ENCODE measurements around the gene SLC9A9. TPM values are rescaled to one million over a fixed set of nuclear protein-coding genes. Genes with fewer than 3 reads are reported as not detected.
"Not testable (repeated sequence)": the region's sequence is repeated elsewhere in the genome, so short reads cannot be mapped to it uniquely, and the experiment has no call there.

Gene SLC9A9
- total and polyA plus RNA-seq, 2 donors (not counting 1 experiment from before 2014, with no cell fraction given), result 14.3 to 74.0 TPM

GRCh38 chr3:143881095-143881494 is 32.8 kb upstream of the SLC9A9 start:
- Histone ChIP-seq H3K9ac (ENCODE audit: insufficient read depth, low read length) (no peak overlapping the region), H2AFZ (ENCODE audit: low read length) (no peak overlapping the region), H4K20me1 (ENCODE audit: control insufficient read depth, extremely low read depth, insufficient read depth, low read length) (no peaks in the 10 kb centered on the region), H3K27me3 (ENCODE audit: control insufficient read depth, insufficient read depth, low read length) (no peaks in the 10 kb centered on the region), H3K79me2 (ENCODE audit: control insufficient read depth, insufficient read depth, low read length) (no peaks in the 10 kb centered on the region), H3K9me3 (ENCODE audit: control insufficient read depth, insufficient read depth, low read depth, low read length) (no peaks in the 10 kb centered on the region), H3K36me3 (ENCODE audit: control insufficient read depth, insufficient read depth, low read length) (no peaks in the 10 kb centered on the region), H3K4me2 (ENCODE audit: extremely low read depth, insufficient read depth, low read length) (no peak overlapping the region), H3K27ac (ENCODE audit: insufficient read depth, low read length) (no peak overlapping the region), H3K4me1 (ENCODE audit: control insufficient read depth, extremely low read depth, insufficient read depth, low read length) (no peaks in the 10 kb centered on the region), H3K4me3 (replicated peaks in 1 of 4; ENCODE audit: control extremely low read depth in 1 of 4, insufficient read depth in 1 of 4, low read depth in 3 of 4, low read length in 4 of 4) (no peak overlapping the region)
- DNase-seq (ENCODE audit: low read depth in 2 of 2), result no peak
- TF ChIP-seq CTCF (conservative IDR thresholded peaks at IDR 0.05 in 1 of 2, IDR thresholded peaks at IDR 0.05 in 1 of 2; ENCODE audit: low read depth in 1 of 2, low read length in 2 of 2), result no peak
- no peak for TF ChIP-seq EZH2 (IDR thresholded peaks at IDR 0.05; ENCODE audit: low read length, missing control alignments)

- no peak for DNase-seq (ENCODE audit: low read depth in 2 of 2)
- no peak overlapping the region for H2AFZ ChIP-seq (ENCODE audit: low read length)
Observed at GRCh38 chr3:143875546-143875945, 27.3 kb upstream of the SLC9A9 start.

GRCh38 chr3:143873553-143873952 is 25.3 kb upstream of the SLC9A9 start:
- H3K79me2 ChIP-seq (ENCODE audit: control insufficient read depth, insufficient read depth, low read length); H3K9me3 ChIP-seq (ENCODE audit: control insufficient read depth, insufficient read depth, low read depth, low read length); H4K20me1 ChIP-seq (ENCODE audit: control insufficient read depth, extremely low read depth, insufficient read depth, low read length); H3K9ac ChIP-seq (ENCODE audit: insufficient read depth, low read length); H3K27me3 ChIP-seq (ENCODE audit: control insufficient read depth, insufficient read depth, low read length); H3K4me2 ChIP-seq (ENCODE audit: extremely low read depth, insufficient read depth, low read length); H2AFZ ChIP-seq (ENCODE audit: low read length); DNase-seq (ENCODE audit: low read depth in 2 of 2); H3K4me3 ChIP-seq (replicated peaks in 1 of 4; ENCODE audit: control extremely low read depth in 1 of 4, insufficient read depth in 1 of 4, low read depth in 3 of 4, low read length in 4 of 4); H3K36me3 ChIP-seq (ENCODE audit: control insufficient read depth, insufficient read depth, low read length); H3K4me1 ChIP-seq (ENCODE audit: control insufficient read depth, extremely low read depth, insufficient read depth, low read length); H3K27ac ChIP-seq (ENCODE audit: insufficient read depth, low read length): not testable (repeated sequence)

More at GRCh38 chr3:143875546-143875945, 27.3 kb upstream of the SLC9A9 start:
- Histone ChIP-seq H3K4me3 (replicated peaks in 1 of 4; ENCODE audit: control extremely low read depth in 1 of 4, insufficient read depth in 1 of 4, low read depth in 3 of 4, low read length in 4 of 4) (no peak overlapping the region), H3K9ac (ENCODE audit: insufficient read depth, low read length) (no peak overlapping the region), H3K79me2 (ENCODE audit: control insufficient read depth, insufficient read depth, low read length) (no peaks in the 10 kb centered on the region), H3K9me3 (ENCODE audit: control insufficient read depth, insufficient read depth, low read depth, low read length) (no peaks in the 10 kb centered on the region), H3K27ac (ENCODE audit: insufficient read depth, low read length) (no peak overlapping the region), H3K4me2 (ENCODE audit: extremely low read depth, insufficient read depth, low read length) (no peak overlapping the region), H3K4me1 (ENCODE audit: control insufficient read depth, extremely low read depth, insufficient read depth, low read length) (no peaks in the 10 kb centered on the region), H4K20me1 (ENCODE audit: control insufficient read depth, extremely low read depth, insufficient read depth, low read length) (no peaks in the 10 kb centered on the region), H3K36me3 (ENCODE audit: control insufficient read depth, insufficient read depth, low read length) (no peaks in the 10 kb centered on the region), H3K27me3 (ENCODE audit: control insufficient read depth, insufficient read depth, low read length) (no peaks in the 10 kb centered on the region)
- TF ChIP-seq EZH2 (IDR thresholded peaks at IDR 0.05; ENCODE audit: low read length, missing control alignments) (no peak), CTCF (conservative IDR thresholded peaks at IDR 0.05 in 1 of 2, IDR thresholded peaks at IDR 0.05 in 1 of 2; ENCODE audit: low read depth in 1 of 2, low read length in 2 of 2) (no peak)

Measured in fibroblast of lung (primary cell).